AG09319 (cell line): ENCODE measurements around the gene GSTM1.

ENCODE experiments used
- DNase-seq: peaks from one replicate; pipeline ENCODE4 v3.0.0-alpha.2; 2010; ENCODE audit warnings: low read depth; ENCODE audit errors: extremely low read depth
- CTCF ChIP-seq: IDR thresholded peaks from 2 replicates; pipeline ENCODE4 v1.5.1; 2011; ENCODE audit warnings: low read depth, mild to moderate bottlenecking, inconsistent platforms, low read length, moderate library complexity

Gene GSTM1

GRCh38 chr1:109716570-109717090 lies 29.0 kb downstream of the GSTM1 start:
- no peak for DNase-seq
- TF ChIP-seq CTCF, result no peak

GRCh38 chr1:109717729-109718128 lies 30.1 kb downstream of the GSTM1 start:
- no peak for TF ChIP-seq CTCF
- no peak for DNase-seq

- no peak for TF ChIP-seq CTCF
- DNase-seq, result no peak
Observed at GRCh38 chr1:109718495-109718894, 30.9 kb downstream of the GSTM1 start.

GRCh38 chr1:109719337-109719837 lies 31.8 kb downstream of the GSTM1 start:
- TF ChIP-seq CTCF, result no peak
- no peak for DNase-seq

- TF ChIP-seq CTCF, result no peak
- DNase-seq, result no peak
Observed at GRCh38 chr1:109721042-109721441, 33.4 kb downstream of the GSTM1 start.

GRCh38 chr1:109721971-109722370 lies 34.4 kb downstream of the GSTM1 start:
- TF ChIP-seq CTCF, result no peak
- DNase-seq, result no peak

- DNase-seq, result no peak
Observed at GRCh38 chr1:109722908-109723691, 35.5 kb downstream of the GSTM1 start.

More at GRCh38 chr1:109722908-109723691, 35.5 kb downstream of the GSTM1 start:
- no peak for TF ChIP-seq CTCF
